GM21360 (cell line): ENCODE measurements around the gene RASGEF1B.
"Not testable (repeated sequence)": the region's sequence is repeated elsewhere in the genome, so short reads cannot be mapped to it uniquely, and the experiment has no call there.

Experiments used
- ATAC-seq: cut with Tn5 transposase; IDR thresholded peaks from one replicate; pipeline ENCODE4 v1.9.1; 2021; ENCODE audit warnings: mild to moderate bottlenecking, moderate library complexity; ENCODE audit not compliant: unreplicated experiment

The RASGEF1B gene

DNA sequence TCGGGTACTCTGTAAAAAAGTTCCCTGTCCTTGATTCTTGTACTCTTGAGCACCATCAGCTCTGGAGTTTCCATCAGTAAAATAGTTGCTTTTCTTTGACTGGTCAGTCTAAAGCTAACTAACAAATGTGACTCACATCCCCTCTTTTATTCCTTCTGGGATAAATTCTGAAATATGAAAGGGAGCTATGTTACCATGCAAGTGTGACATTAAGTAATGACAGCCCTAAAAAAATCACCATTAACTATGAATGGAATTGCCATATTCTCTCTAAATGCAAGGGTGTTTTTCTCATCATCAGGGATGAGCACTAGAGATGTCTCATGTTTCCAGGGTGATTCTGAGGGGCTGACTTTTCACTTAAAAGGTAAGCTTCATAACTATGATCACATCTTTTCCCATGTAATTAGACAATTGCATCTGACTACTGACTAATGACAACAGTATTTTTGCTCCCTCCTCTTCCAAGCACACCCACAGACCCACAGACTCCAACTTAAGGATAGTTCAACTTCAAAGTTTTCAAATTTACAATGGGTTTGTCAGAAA is 26.9 kb upstream of the RASGEF1B start:
- no peak for ATAC-seq

DNA sequence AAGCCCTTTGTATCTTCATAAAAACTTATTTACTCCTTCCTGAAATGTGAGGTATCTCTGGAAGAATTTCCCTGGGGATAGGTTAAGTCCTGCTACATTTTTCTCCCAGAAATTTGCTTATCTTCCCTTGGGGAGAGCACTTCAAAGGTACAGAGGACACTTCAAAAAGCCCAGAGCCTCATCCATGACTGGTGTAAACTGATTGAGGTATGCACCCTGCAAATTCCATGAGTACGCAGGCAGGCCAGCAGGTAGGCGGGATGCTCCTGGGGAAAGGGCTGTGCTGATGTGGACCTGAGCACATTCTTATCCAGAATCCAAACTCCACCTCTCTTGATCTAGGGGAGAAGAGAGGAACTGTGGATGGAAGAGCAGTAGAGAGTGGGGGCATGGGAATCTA is 26.3 kb upstream of the RASGEF1B start:
- ATAC-seq: no peak

DNA sequence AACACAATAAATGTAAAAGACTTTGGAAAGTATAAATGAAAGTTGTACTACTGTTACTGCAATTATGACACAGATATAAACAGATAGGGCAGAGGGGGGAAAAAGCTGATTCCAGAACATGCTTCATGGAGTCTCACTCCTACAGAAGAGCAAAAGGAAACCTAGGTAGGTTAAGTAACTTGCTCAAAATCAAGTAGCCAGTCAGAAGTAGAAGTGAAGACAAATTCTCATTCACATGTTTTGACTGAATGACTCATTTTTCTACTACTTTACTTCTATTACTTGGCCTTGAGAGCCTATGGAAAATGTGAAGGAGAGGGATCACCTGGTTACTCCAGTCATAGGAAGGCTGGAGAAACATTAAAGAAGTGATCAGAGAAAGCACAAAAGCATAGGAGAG is 23.6 kb upstream of the RASGEF1B start:
- ATAC-seq: no peak

DNA sequence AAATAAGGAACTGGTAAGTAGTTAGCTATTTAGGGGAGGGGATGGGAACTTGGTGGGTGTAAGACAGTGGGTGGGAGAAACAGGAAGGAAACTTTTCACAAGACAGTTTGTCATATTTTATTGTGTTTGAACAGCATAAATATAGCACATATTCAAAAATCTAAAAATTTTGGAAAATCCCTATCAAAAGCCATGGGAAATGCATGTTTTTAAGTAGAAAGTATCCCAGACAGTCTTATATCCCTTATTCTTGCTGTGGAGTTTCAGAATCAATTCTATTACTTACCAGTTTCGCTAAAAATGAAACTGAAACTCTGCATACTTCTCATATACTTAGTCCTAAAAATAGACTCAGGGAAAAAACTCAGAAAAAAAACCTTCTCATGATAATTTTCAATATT is 22.3 kb upstream of the RASGEF1B start:
- peak; percentile 72 for ATAC-seq

DNA sequence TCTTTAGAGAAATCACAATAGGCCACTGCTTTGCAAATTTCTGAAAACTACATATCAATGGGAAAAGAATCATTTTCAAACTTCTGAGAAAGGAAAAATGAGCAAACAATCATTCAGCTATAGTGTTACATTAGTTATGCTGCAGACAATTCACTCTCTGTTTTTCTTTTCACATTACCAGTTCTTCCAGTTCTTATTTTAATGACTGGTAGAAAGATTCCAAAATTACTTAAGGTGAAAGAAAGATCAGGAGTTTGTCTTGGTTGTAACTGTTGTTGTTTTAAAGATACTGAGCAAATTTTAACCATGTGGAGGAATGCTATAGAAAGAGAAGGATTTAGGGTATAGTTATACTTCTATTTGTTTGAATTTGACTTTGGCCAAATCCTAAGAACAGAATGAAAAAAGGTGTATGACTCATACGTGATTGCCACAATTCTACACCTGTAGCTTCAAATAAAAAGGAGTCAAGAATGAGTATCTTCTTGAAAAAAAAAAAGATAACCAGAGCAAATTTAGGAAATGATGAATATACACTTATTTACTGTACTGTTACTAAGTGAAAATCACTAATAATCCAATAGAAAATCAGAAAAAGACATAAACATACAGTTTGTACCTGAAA is 21.0 kb upstream of the RASGEF1B start:
- no peak for ATAC-seq

DNA sequence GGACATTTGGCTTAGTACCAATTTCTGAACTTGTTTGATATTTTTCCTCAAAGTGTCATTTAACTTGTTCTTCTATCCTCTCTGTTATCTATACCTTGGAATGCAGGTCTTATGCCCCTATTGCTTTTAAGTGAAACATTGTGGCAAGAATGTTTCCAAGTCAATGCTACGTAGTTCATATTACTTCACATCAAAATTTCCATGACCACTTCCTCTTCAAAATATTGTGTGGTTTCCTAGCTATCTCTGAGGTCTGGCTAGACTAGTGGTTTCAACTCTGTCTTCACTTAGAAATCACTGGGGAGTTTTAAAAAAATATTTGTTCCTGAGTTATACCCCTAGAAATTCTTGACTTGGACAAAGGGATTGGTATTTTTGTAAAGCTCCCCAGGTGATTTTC is 20.2 kb upstream of the RASGEF1B start:
- no peak for ATAC-seq

DNA sequence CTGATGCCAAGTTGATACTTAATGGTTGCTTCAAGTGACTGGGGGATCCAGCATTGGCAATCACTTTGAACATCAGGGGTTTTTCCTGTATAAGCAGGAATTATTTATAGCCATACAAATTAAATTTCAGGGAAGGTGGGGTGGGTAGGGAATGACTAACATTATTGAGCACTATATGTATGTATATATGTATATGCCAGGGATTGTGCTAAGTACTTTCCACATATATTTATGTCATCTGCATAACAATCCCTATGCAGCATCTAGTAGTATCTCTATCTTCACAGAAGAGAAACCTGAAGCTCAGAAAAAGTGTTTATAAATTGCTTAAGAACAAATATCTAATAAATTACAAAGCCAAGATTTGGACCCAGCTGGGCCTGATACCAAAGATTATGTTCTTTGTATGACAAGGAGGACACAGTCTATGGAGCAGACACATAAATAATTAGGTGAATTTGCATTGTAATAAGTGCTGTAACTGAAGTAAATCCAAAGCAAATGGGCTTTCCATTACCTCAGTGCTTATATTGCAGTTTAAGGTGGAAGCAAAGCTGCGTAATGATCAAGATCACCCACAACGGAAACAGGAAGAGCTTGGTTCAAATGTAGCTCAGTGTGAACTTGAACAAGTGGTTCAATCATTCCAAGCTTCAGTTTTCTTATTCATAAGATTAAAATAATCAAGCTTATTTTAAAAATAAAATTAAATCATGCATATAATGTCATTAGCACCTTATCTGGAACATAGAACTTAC is 18.9 kb upstream of the RASGEF1B start:
- no peak for ATAC-seq

DNA sequence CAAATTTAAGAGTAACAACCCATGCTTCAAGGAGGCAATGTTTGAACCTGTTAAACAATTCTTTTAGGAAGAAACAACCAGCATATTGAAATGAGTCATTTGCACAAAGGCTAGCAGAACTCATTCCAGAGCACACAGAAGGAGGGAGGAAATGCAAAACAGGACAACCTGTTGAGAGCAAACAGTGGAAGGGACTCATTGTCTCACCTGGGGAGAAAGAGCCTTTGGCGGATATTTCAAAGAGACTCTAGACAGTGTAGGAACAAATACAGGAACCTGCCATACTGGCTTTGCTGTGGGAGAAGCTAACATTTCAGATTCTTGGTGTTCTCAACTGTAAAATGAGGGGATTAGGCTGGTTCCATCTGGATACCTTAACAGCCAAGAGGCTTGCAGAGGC is 14.8 kb upstream of the RASGEF1B start:
- no peak for ATAC-seq

DNA sequence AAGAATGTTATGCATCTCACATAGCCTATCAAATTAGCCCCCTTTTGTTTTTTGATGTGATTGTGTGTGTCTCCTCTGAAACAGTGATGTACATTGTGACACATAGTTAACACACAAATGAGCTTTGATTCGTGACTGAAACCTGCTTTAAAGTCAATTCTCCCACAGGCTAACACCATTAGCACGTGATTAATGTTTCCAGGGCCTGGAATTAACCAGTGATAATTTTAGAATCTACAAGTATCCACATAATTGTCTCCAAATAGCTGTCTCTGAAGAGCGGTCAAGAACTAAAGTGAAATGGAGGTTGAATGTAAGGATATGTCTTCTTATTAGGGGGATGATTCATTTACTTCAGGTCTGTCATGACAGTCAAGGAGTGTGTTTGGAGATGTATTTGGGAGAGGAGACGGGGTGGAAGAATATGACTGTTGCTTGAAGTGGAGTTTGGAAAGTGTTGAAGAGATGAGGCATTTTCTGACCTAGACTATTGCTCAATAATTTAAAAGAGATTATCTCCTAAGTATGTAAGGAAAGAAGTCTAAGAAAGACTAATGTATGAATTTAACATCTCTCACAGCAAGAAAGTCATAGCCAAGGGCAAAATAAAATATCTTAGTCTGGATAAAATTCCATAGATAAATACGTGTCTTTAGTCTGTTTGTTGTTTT is 13.7 kb upstream of the RASGEF1B start:
- no peak for ATAC-seq

DNA sequence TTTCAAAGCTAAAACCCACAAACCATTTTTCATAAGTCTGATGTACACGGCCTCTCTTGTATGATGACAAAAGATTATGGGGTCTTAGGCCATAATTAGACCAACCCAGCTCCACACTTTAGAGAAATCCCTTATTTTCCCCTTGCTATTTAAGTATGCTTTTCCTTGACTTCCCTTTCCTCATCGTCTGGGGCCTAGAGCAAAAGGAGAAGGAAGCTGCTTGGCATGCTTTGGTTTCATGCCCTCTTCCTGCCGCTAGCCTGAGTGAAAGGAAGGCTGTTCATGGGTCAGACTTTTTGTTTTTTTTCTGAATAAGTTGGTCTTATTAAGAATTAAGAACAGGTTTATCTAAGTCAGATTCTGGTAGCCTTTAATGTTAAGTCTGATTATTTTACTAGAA is 10.6 kb upstream of the RASGEF1B start:
- no peak for ATAC-seq

DNA sequence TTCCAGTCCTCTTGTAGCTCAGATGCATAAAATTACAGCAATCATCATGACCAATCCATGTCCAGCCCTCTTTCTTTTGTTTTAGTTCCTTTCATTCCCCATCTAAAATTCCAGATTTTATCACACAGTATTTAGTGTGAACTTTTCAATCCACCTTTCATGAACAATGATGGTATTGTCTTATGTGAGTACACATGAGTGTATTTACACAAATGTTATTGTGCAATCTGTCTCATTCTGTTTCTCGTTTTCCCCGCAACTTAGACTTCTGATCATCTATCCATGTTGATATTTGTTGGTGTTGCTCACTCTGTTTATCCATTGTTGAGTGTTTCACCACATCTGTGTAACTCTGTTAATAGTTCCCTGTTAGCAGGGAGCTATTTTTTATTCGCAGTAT is 9.4 kb upstream of the RASGEF1B start:
- no peak for ATAC-seq

DNA sequence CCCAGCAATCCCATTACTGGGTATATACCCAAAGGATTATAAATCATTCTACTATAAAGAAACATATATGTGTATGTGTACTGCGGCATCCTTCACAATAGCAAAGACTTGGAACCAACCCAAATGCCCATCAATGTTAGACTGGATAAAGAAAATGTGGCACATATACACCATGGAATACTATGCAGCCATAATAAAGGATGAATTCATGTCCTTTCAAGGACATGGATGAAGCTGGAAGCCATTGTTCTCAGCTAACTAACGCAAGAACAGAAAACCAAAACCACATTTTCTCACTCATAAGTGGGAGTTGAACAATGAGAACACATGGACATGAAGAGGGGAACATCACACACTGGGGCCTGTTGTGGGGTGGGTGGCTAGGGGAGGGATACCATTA is 7.9 kb upstream of the RASGEF1B start:
- not testable (repeated sequence) for ATAC-seq

DNA sequence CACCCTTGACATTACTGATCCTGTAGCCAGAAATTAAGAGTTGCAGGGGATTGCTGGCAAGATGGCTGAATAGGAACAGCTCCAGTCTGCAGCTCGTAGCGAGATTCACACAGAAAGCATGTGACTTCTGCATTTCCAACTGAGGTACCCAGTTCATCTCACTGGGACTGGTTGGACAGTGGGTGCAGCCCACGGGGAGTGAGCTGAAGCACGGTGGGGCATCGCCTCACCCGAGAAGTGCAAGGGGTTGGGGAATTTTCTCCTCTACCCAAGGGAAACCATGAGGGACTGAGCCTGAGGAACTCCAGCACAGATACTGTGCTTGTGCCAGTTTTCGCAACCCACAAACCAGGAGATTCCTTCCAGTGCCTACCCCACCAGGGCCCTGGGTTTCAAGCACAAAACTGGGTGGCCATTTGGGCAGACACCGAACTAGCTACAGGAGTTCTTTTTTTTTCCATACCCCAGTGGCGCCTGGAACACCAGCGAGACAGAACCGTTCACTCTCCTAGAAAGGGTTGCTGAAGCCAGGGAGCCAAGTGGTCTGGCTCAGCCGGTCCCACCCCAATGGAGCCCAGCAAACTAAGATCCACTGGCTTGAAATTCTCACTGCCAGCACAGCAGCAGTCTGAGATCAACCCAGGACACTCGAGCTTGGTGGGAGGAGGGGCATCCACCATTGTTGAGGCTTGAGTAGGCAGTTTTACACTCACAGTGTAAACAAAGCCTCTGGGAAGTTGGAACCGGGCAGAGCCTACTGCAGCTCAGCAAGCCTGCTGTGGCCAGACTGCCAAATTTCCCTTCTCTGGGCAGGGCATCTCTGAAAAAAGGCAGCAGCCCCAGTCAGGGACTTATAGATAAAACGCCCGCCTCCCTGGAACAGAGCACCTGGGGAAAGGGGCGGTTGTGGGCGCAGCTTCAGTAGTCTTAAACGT is 1.9 kb upstream of the RASGEF1B start:
- not testable (repeated sequence) for ATAC-seq

DNA sequence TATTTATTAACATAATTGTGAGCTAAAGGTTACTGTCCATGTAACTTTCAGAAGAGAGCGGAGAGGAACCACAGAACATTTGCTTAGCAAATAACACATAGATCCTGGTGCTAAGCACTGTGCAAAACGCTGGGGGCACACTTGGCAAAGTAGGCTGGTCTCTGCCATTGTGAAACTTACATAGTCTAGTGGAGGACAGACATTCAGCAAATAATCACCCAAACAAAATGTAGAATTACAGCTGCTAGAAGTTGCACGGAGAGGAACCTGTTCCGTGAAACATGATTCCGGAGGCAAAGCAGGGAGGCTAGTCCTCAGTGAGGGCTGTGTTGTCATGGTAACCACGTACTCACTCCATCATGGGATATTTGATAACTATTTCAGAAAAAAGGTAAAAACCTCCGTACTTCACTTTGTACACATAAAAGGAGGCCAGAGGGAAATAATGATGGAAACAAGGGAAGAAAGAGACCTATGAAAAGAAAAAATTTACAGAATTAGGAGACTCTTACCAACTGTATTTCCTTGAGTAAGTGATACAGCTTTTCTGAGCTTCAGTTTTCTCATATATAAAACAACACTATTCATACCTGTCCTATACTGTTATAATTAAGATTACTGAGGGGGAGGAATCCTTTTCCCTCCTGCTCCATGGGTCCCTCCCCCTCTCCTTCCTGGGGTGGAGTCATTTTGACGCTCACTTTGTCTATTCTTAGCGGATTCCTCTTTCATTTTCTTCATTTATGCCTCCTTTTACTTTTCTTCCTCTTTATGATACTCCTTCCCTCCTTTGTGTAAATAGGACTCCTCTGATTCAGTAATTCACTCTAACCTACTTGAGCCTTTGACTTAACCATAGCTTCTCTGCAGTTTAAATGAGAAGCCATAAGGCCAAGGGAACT is 825 bp upstream of the RASGEF1B start:
- peak; percentile 54 for ATAC-seq

DNA sequence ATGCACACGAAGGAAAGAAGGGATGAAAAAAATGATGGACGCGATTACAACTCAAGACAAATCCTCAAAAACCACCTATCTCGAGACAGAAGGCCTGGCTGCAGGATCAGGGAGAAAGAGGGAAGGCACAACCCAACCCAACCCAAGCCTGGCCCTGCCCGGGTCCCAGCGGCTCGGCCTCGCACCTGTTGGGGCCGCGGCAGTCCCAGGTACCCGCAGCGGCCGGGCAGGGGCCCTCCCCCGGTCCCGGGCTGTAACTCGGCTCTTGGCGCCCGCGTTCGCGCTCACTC is 464 bp downstream of the RASGEF1B start:
- ATAC-seq: no peak

DNA sequence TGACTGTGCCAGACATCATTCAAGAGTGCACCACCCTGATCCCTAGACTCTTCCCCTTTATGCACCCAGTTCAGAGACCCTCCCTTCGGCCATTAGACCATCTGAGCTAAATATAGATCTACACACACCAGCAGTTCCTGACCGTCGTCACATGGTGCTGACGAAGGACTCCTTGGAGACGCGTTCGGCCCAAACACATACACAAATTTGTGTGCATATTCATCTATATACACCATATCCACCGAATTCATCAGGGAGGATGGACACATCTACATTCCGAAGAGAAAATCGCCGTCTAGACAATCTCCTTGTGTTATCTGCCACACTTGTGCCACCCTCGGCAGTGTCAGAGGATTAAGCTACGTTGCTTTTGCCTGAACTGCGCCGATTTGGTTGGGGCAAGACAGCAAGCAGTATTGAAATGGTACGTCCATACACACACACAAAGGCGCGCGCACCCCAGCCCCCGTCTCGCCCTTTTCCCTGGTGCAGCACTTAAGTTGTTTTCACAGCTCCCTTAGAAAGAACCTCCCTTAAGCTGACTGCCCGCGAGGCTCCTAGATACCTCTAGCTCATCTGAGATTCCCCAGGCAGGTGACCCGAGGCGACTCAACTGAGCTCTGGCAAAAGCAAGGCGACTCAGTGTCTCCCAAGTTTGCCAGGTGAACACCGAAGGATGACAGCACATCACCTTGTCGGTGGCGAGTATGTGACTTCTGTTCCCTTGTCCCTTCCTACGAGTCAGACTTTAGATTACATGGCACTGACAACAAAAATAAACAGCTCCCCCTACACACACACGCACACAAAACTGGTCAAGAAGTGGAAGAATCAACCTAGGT is 1.0 kb downstream of the RASGEF1B start:
- ATAC-seq: no peak

DNA sequence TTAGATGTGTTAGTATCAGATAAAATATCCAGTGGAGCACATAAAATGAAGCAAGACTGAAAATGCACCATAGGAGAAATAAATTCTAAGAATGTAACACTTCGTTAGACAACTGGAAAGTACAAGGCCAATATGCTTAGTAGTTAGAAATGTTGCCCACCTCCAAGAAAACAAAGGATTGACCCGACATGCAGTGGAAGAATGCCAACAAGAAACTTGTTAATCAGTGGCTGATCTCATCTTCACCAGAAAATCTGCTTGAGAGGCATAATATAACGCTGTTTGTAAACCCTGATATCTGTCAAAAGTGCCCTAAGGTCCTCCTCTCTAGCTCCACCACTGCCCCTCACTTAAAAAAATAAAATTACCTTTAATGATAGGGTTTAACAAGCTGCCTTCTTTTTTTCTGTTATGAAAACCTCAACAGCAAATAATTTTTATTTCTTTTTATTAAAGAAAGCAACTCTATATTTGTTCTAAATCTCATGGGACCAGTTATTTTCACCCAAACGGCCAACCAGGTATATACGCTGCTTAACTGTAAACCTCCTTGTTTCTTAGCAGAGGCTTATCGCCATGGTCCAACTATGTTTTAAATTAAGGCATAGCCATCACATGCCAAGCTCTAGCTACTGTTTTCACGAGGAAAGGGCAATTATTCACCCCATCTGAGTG is 1.8 kb downstream of the RASGEF1B start:
- ATAC-seq: no peak

DNA sequence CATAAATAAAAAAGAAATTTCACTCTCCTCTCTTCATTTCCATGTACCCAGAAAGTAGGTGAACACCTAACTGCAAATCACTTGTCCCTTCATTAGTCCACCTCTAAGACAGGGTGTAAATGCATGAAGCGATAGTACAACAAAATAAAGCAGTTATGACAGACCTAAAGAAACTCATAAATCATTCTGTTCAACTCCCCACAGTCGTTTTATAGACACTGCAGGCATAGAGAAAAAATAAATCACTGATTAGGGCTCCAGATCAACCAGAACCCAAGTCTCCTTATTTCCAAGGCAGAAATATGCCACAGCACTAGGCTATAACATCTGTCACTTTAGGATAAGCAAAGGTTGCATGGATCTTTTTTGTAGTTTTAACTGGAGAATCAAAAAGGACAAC is 3.0 kb downstream of the RASGEF1B start:
- ATAC-seq: no peak

DNA sequence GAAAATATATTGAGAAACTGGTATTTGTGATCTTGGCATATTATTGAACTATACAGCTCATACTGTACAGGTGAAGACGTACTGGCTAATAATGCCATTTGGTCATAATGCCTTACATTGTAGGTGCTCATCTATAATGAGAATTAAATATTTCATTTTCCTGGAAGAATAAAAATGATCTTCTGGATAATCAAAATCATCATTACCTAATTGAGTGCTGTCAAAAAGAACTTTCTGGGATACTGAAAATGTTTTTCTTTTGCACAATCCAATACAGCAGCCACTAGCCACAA is 4.1 kb downstream of the RASGEF1B start:
- no peak for ATAC-seq
